ENCODE measurements around the gene CAMK2G.

CAMK2G gene

DNA sequence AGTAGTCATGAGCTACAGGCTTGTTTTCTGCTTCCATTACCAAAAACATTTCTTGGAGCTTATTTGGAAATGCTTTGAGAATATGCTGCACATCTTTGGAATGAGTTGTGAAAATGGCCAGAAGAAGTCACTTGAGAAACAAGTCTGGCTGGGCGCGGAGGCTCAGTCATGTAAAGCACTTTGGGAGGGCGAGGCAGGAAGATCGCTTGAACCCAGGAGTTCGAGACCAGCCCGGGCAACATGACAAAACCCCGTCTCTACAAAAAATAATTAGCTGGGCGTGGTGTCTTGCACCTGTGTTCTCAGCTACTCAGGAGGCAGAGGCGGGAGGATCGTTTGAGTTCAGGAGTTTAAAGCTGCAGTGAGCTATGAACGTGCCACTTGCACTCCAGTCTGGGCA lies 93.4 kb downstream of the CAMK2G start:
- no peak for DNase-seq
- Histone ChIP-seq H3K4me3 (ENCODE audit: control insufficient read depth in 1 of 7, extremely low read depth in 1 of 7, insufficient read depth in 4 of 7, low read depth in 2 of 7, low read length in 6 of 7) (peak overlapping the region in 6 of 7 experiments; percentile 77 to 95 (median 84)), H3K9me3 (ENCODE audit: control extremely low read depth in 1 of 5, control insufficient read depth in 4 of 5, insufficient read depth in 2 of 5, low read depth in 1 of 5, low read length in 4 of 5) (no peaks in the 10 kb centered on the region), H3K36me3 (ENCODE audit: control insufficient read depth in 4 of 4, insufficient read depth in 4 of 4, low read length in 3 of 4) (peaks cover 0 to 21% (median 16%) of the 10 kb centered on the region in 4 experiments), H3K4me1 (ENCODE audit: control extremely low read depth in 1 of 4, control insufficient read depth in 4 of 4, insufficient read depth in 4 of 4, low read length in 3 of 4) (peaks cover 14 to 39% (median 25%) of the 10 kb centered on the region in 4 experiments), H3K27me3 (replicated peaks in 2 of 5; ENCODE audit: control insufficient read depth in 4 of 5, insufficient read depth in 5 of 5, low read length in 4 of 5) (no peaks in the 10 kb centered on the region), H3K27ac (ENCODE audit: insufficient read depth in 1 of 2, low read depth in 1 of 2, low read length in 2 of 2, poor library complexity in 1 of 2, severe bottlenecking in 2 of 2) (peak overlapping the region; percentile 81 to 92)
- 56% methylated on average over 10 of the region's 11 CpGs for WGBS (ENCODE audit: insufficient coverage)
- ChIA-PET POLR2A (interaction anchor here (1.0 to 3.5 kb wide), 2 partner anchors 8 to 98 kb away, joined by 3 to 18 read pairs; a partner anchor contains a TSS), CTCF (interaction anchor here (1.4 to 6.3 kb wide), 3 partner anchors 9 to 99 kb away, joined by 3 to 39 read pairs (median 6); a partner anchor contains a TSS)

DNA sequence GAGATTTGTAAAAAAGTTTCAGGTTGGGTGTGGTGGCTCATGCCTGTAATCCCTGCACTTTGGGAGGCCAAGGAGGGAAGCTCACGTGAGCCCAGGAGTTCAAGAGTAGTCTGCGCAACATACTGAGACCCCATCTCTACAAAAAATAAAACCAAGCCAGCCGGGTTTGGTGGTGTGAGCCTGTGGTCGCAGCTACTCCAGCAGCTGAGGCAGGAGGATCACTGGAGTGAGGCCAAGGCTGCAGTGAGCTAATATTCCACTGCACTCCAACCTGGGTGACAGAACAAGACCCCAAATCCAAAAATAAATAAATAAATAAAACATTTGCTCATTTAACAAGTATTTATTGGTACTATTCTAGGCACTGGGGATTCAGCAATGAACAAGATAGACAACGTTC lies 94.1 kb downstream of the CAMK2G start:
- Histone ChIP-seq H3K4me3 (ENCODE audit: control insufficient read depth in 1 of 7, extremely low read depth in 1 of 7, insufficient read depth in 4 of 7, low read depth in 2 of 7, low read length in 6 of 7) (peak overlapping the region in 2 of 7 experiments; percentile 77 to 91), H3K4me1 (ENCODE audit: control extremely low read depth in 1 of 4, control insufficient read depth in 4 of 4, insufficient read depth in 4 of 4, low read length in 3 of 4) (peaks cover 14 to 44% (median 27%) of the 10 kb centered on the region in 4 experiments), H3K9me3 (ENCODE audit: control extremely low read depth in 1 of 5, control insufficient read depth in 4 of 5, insufficient read depth in 2 of 5, low read depth in 1 of 5, low read length in 4 of 5) (no peaks in the 10 kb centered on the region), H3K27ac (ENCODE audit: insufficient read depth in 1 of 2, low read depth in 1 of 2, low read length in 2 of 2, poor library complexity in 1 of 2, severe bottlenecking in 2 of 2) (peak overlapping the region in 1 of 2 experiments; percentile 12), H3K36me3 (ENCODE audit: control insufficient read depth in 4 of 4, insufficient read depth in 4 of 4, low read length in 3 of 4) (peaks cover 0 to 26% (median 19%) of the 10 kb centered on the region in 4 experiments), H3K27me3 (replicated peaks in 2 of 5; ENCODE audit: control insufficient read depth in 4 of 5, insufficient read depth in 5 of 5, low read length in 4 of 5) (no peaks in the 10 kb centered on the region)
- ChIA-PET CTCF (interaction anchor here (1.9 to 6.3 kb wide), 2 partner anchors 8 to 30 kb away, joined by 6 to 39 read pairs; a partner anchor contains a TSS), POLR2A (interaction anchor here (3.5 kb wide), 1 partner anchor 8 kb away, joined by 18 read pairs; a partner anchor contains a TSS)
- DNase-seq, result no peak
- 100% methylated on average over 1 of the region's 5 CpGs for WGBS (ENCODE audit: insufficient coverage)

DNA sequence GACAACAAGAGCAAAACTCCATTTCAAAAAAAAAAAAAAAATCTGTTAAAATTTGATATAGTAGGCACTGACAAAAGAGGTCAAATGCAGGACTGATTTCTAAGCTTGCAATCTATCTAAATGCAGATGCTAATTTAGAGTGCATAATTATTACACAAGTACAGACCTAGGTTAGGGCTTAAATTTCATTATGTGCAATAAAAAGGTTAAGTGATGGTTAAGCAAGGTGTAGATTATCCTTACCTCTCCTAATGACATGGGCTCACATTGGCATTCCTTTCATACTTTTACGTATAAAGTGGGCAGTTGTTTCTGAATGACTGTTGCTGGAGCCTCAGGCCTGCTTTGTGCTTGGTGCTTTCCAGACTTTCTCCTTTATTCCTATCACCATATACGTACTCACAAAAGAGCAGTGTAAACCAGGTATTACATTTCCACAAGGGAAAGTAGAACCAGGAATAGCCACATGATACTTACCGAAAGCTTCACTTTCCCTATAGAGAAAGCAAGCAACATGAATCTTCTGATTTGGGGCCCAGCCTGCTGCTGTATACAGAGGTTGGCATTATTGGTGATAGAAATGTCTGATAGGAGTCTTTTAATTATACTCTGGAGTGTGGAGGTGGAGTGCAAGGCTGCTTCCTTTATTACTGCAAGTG lies 94.7 kb downstream of the CAMK2G start:
- ChIA-PET CTCF (interaction anchor here (0.6 to 6.3 kb wide), 4 partner anchors 8 to 251 kb away, joined by 3 to 39 read pairs (median 5); a partner anchor contains a TSS), POLR2A (interaction anchor here (3.5 kb wide), 1 partner anchor 7 kb away, joined by 18 read pairs; a partner anchor contains a TSS)
- Histone ChIP-seq H3K27me3 (replicated peaks in 2 of 5; ENCODE audit: control insufficient read depth in 4 of 5, insufficient read depth in 5 of 5, low read length in 4 of 5) (no peaks in the 10 kb centered on the region), H3K4me3 (ENCODE audit: control insufficient read depth in 1 of 7, extremely low read depth in 1 of 7, insufficient read depth in 4 of 7, low read depth in 2 of 7, low read length in 6 of 7) (no peak overlapping the region), H3K9me3 (ENCODE audit: control extremely low read depth in 1 of 5, control insufficient read depth in 4 of 5, insufficient read depth in 2 of 5, low read depth in 1 of 5, low read length in 4 of 5) (no peaks in the 10 kb centered on the region), H3K36me3 (ENCODE audit: control insufficient read depth in 4 of 4, insufficient read depth in 4 of 4, low read length in 3 of 4) (peaks cover 0 to 30% (median 23%) of the 10 kb centered on the region in 4 experiments), H3K27ac (ENCODE audit: insufficient read depth in 1 of 2, low read depth in 1 of 2, low read length in 2 of 2, poor library complexity in 1 of 2, severe bottlenecking in 2 of 2) (no peak overlapping the region), H3K4me1 (ENCODE audit: control extremely low read depth in 1 of 4, control insufficient read depth in 4 of 4, insufficient read depth in 4 of 4, low read length in 3 of 4) (peaks cover 14 to 45% (median 30%) of the 10 kb centered on the region in 4 experiments)
- no peak for DNase-seq
- 100% methylated on average over 2 of the region's 3 CpGs for WGBS (ENCODE audit: insufficient coverage)

DNA sequence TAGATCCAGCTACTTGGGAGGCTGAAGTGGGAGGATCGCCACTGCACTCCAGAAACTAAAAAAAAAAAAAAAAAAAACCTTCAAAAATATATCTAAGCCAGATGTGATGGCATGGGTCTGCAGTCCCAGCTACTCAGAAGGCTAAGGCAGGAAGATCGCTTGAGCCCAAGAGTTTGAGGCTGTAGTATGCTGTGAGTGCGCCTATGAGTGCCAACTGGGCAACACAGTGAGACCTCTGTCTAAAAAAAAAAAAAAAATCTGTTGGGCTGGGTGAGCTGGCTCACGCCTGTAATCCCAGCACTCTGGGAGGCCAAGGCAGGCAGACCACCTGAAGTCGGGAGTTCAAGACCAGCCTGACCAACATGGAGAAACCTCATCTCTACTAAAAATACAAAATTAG lies 95.3 kb downstream of the CAMK2G start:
- Histone ChIP-seq H3K27me3 (replicated peaks in 2 of 5; ENCODE audit: control insufficient read depth in 4 of 5, insufficient read depth in 5 of 5, low read length in 4 of 5) (no peaks in the 10 kb centered on the region), H3K27ac (ENCODE audit: insufficient read depth in 1 of 2, low read depth in 1 of 2, low read length in 2 of 2, poor library complexity in 1 of 2, severe bottlenecking in 2 of 2) (no peak overlapping the region), H3K9me3 (ENCODE audit: control extremely low read depth in 1 of 5, control insufficient read depth in 4 of 5, insufficient read depth in 2 of 5, low read depth in 1 of 5, low read length in 4 of 5) (no peaks in the 10 kb centered on the region), H3K4me3 (ENCODE audit: control insufficient read depth in 1 of 7, extremely low read depth in 1 of 7, insufficient read depth in 4 of 7, low read depth in 2 of 7, low read length in 6 of 7) (no peak overlapping the region), H3K36me3 (ENCODE audit: control insufficient read depth in 4 of 4, insufficient read depth in 4 of 4, low read length in 3 of 4) (peaks cover 0 to 32% (median 26%) of the 10 kb centered on the region in 4 experiments), H3K4me1 (ENCODE audit: control extremely low read depth in 1 of 4, control insufficient read depth in 4 of 4, insufficient read depth in 4 of 4, low read length in 3 of 4) (peaks cover 16 to 49% (median 33%) of the 10 kb centered on the region in 4 experiments)
- ChIA-PET CTCF (interaction anchor here (0.7 to 6.3 kb wide), 4 partner anchors 7 to 250 kb away, joined by 3 to 39 read pairs (median 5); a partner anchor contains a TSS), POLR2A (no interaction called here)
- DNase-seq, result no peak
- 92% methylated on average over 2 of the region's 5 CpGs for WGBS (ENCODE audit: insufficient coverage)

DNA sequence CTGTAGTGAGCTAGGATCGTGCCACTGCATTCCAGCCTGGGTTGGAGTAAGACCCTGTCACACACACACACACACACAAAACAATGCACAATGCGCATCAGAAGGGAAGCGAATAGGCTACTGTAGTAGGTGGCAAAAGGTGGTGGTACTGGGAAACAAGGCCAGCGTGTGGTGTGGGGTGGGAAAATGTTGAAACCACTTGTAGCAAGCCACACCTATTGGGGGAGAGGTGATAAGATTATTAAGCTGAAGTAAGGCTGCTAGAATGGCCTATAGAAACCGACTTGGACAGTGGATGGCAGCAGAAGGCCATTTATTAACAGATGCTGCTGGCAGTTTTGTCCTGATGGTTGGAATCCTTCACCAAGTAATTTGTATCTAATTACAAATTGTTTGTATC lies 99.7 kb downstream of the CAMK2G start:
- H3K27ac ChIP-seq (ENCODE audit: insufficient read depth in 1 of 2, low read depth in 1 of 2, low read length in 2 of 2, poor library complexity in 1 of 2, severe bottlenecking in 2 of 2), result peak overlapping the region in 1 of 2 experiments; percentile 90
- POLR2A ChIA-PET, result interaction anchor here (0.6 to 3.4 kb wide), 2 partner anchors 11 to 39 kb away, joined by 3 to 12 read pairs; partner anchors contain the start of gene ZSWIM8
- H3K9me3 ChIP-seq (ENCODE audit: control extremely low read depth in 1 of 5, control insufficient read depth in 4 of 5, insufficient read depth in 2 of 5, low read depth in 1 of 5, low read length in 4 of 5), result no peaks in the 10 kb centered on the region
- H3K4me3 ChIP-seq (ENCODE audit: control insufficient read depth in 1 of 7, extremely low read depth in 1 of 7, insufficient read depth in 4 of 7, low read depth in 2 of 7, low read length in 6 of 7), result peak overlapping the region in 5 of 7 experiments; percentile 5 to 95 (median 45)
- WGBS (ENCODE audit: insufficient coverage), result 70% methylated on average over 3 of the region's 5 CpGs
- no peaks in the 10 kb centered on the region for H3K27me3 ChIP-seq (replicated peaks in 2 of 5; ENCODE audit: control insufficient read depth in 4 of 5, insufficient read depth in 5 of 5, low read length in 4 of 5)
- H3K4me1 ChIP-seq (ENCODE audit: control extremely low read depth in 1 of 4, control insufficient read depth in 4 of 4, insufficient read depth in 4 of 4, low read length in 3 of 4), result peaks cover 10 to 40% (median 31%) of the 10 kb centered on the region in 4 experiments
- peak; percentile 41 to 43 (median 42) for DNase-seq
- CTCF ChIA-PET, result interaction anchor here (1.0 to 5.2 kb wide), 4 partner anchors 7 to 45 kb away, joined by 3 to 39 read pairs (median 6); partner anchors contain the start of genes CHCHD1 and ZSWIM8
- H3K36me3 ChIP-seq (ENCODE audit: control insufficient read depth in 4 of 4, insufficient read depth in 4 of 4, low read length in 3 of 4), result peaks cover 11 to 53% (median 39%) of the 10 kb centered on the region in 4 experiments

DNA sequence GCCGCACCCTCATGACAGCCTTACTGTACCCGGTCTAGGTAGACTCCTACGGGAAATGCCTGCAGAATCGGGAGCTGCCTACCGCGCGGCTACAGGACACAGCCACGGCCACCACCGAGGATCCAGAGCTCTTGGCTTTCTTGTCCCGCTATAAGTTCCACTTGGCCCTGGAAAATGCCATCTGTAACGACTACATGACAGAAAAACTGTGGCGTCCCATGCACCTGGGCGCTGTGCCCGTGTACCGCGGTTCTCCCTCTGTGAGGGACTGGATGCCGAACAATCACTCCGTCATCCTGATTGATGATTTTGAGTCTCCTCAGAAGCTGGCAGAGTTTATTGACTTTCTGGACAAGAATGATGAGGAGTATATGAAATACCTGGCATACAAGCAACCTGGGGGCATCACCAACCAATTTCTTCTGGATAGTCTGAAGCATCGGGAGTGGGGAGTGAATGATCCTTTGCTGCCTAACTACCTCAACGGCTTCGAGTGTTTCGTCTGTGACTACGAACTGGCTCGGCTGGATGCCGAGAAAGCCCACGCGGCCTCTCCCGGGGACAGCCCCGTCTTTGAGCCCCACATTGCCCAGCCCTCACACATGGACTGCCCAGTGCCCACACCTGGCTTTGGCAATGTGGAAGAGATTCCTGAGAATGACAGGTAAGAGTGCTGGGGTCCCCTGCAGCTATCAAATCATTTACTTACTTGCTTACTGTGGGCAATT lies 101.0 kb downstream of the CAMK2G start:
- ChIA-PET CTCF (interaction anchor here (0.6 to 5.2 kb wide), 9 partner anchors 8 to 469 kb away, joined by 3 to 39 read pairs (median 4); partner anchors contain the start of genes CHCHD1 and ZSWIM8), POLR2A (interaction anchor here (0.6 to 3.4 kb wide), 5 partner anchors 8 to 78 kb away, joined by 3 to 18 read pairs (median 6); partner anchors contain the start of genes CHCHD1 and ZSWIM8)
- Histone ChIP-seq H3K4me1 (ENCODE audit: control extremely low read depth in 1 of 4, control insufficient read depth in 4 of 4, insufficient read depth in 4 of 4, low read length in 3 of 4) (peaks cover 10 to 40% (median 31%) of the 10 kb centered on the region in 4 experiments), H3K4me3 (ENCODE audit: control insufficient read depth in 1 of 7, extremely low read depth in 1 of 7, insufficient read depth in 4 of 7, low read depth in 2 of 7, low read length in 6 of 7) (peak overlapping the region; percentile 77 to 98 (median 93)), H3K27ac (ENCODE audit: insufficient read depth in 1 of 2, low read depth in 1 of 2, low read length in 2 of 2, poor library complexity in 1 of 2, severe bottlenecking in 2 of 2) (peak overlapping the region; percentile 58 to 90), H3K9me3 (ENCODE audit: control extremely low read depth in 1 of 5, control insufficient read depth in 4 of 5, insufficient read depth in 2 of 5, low read depth in 1 of 5, low read length in 4 of 5) (no peaks in the 10 kb centered on the region), H3K27me3 (replicated peaks in 2 of 5; ENCODE audit: control insufficient read depth in 4 of 5, insufficient read depth in 5 of 5, low read length in 4 of 5) (no peaks in the 10 kb centered on the region), H3K36me3 (ENCODE audit: control insufficient read depth in 4 of 4, insufficient read depth in 4 of 4, low read length in 3 of 4) (peaks cover 20 to 59% (median 45%) of the 10 kb centered on the region in 4 experiments)
- WGBS (ENCODE audit: insufficient coverage), result 14% methylated on average over 27 of the region's 29 CpGs
- DNase-seq, result no peak

All from common myeloid progenitor, CD34-positive (primary cell).